Liver (tissue), 9 donors: Measurements from ENCODE around the gene MAP4K4. TPM values are rescaled to one million over a fixed set of nuclear protein-coding genes. Genes with fewer than 3 reads are reported as not detected.

Source experiments
- DNase-seq: peaks from one replicate; pipeline ENCODE4 v3.0.0-alpha.2; 2017; ENCODE audit warnings: low spot score
- H3K27ac ChIP-seq, 2 donors: one replicate each; pipeline ENCODE4 v1.7.0; 2013; ENCODE audit warnings: inconsistent platforms in 2 of 2, low read length in 2 of 2, control low read depth in 1 of 2, low read depth in 1 of 2, mild to moderate bottlenecking in 1 of 2
- H3K27me3 ChIP-seq, 4 donors: one replicate each; pipeline versions ENCODE4 v1.6.1 to v1.7.0; 2013; ENCODE audit warnings: low read length in 3 of 4, inconsistent platforms in 1 of 4, mild to moderate bottlenecking in 1 of 4, moderate library complexity in 1 of 4; ENCODE audit not compliant: control insufficient read depth in 4 of 4, insufficient read depth in 4 of 4
- H3K36me3 ChIP-seq, 4 donors: one replicate each; pipeline versions ENCODE4 v1.6.1 to v1.7.0; 2013; ENCODE audit warnings: low read length in 3 of 4, mild to moderate bottlenecking in 3 of 4, low read depth in 1 of 4, moderate library complexity in 1 of 4; ENCODE audit not compliant: control insufficient read depth in 4 of 4, insufficient read depth in 3 of 4
- H3K4me1 ChIP-seq, 4 donors: one replicate each; pipeline versions ENCODE4 v1.6.1 to v1.7.0; 2013; ENCODE audit warnings: low read length in 3 of 4, mild to moderate bottlenecking in 3 of 4, moderate library complexity in 1 of 4; ENCODE audit not compliant: control insufficient read depth in 4 of 4, insufficient read depth in 4 of 4
- H3K4me3 ChIP-seq, 3 donors: one replicate each; pipeline versions ENCODE4 v1.6.1 to v1.7.0; 2013; ENCODE audit warnings: low read length in 3 of 3, control low read depth in 1 of 3, low read depth in 1 of 3, mild to moderate bottlenecking in 1 of 3
- H3K9ac ChIP-seq, 2 donors: one replicate each; pipeline ENCODE4 v1.7.0; 2013; ENCODE audit warnings: low read length in 2 of 2, mild to moderate bottlenecking in 2 of 2, moderate library complexity in 2 of 2, control low read depth in 1 of 2, low read depth in 1 of 2
- H3K9me3 ChIP-seq, 4 donors: one replicate each; pipeline versions ENCODE4 v1.6.1 to v1.7.0; 2013; ENCODE audit warnings: low read length in 3 of 4; ENCODE audit not compliant: control insufficient read depth in 4 of 4
- EGR1 ChIP-seq, 2 donors: IDR thresholded peaks; 2 replicates each; pipeline ENCODE4 v1.6.1; 2016 to 2018; ENCODE audit warnings: antibody characterized with exemption in 2 of 2, low read depth in 2 of 2
- FOXA2 ChIP-seq: IDR thresholded peaks from 2 replicates; pipeline ENCODE4 v1.6.1; 2016; ENCODE audit warnings: antibody characterized with exemption
- GABPA ChIP-seq, 2 donors: IDR thresholded peaks in 1 of 2; conservative IDR thresholded peaks in 1 of 2; 2 replicates each; pipeline ENCODE4 v1.6.1; 2016; ENCODE audit warnings: antibody characterized with exemption in 2 of 2, mild to moderate bottlenecking in 1 of 2, moderate library complexity in 1 of 2
- HNF4A ChIP-seq, 2 donors: conservative IDR thresholded peaks; 2 replicates each; pipeline ENCODE4 v1.6.1; 2016; ENCODE audit warnings: antibody characterized with exemption in 2 of 2, mild to moderate bottlenecking in 2 of 2
- JUND ChIP-seq, 2 donors: IDR thresholded peaks; 2 replicates each; pipeline ENCODE4 v1.6.1; 2016; ENCODE audit warnings: antibody characterized with exemption in 2 of 2
- MAX ChIP-seq: IDR thresholded peaks from 2 replicates; pipeline ENCODE4 v1.6.1; 2016; ENCODE audit warnings: antibody characterized with exemption
- RAD21 ChIP-seq, 2 donors: IDR thresholded peaks; 2 replicates each; pipeline ENCODE4 v1.6.1; 2016; ENCODE audit warnings: antibody characterized with exemption in 2 of 2, mild to moderate bottlenecking in 2 of 2
- REST ChIP-seq: IDR thresholded peaks from 2 replicates; pipeline ENCODE4 v1.6.1; 2016; ENCODE audit warnings: antibody characterized with exemption, mild to moderate bottlenecking
- RXRA ChIP-seq, 2 donors: IDR thresholded peaks; 2 replicates each; pipeline ENCODE4 v1.6.1; 2017 to 2018; ENCODE audit warnings: antibody characterized with exemption in 2 of 2, mild to moderate bottlenecking in 1 of 2
- TAF1 ChIP-seq: conservative IDR thresholded peaks from 2 replicates; pipeline ENCODE4 v1.6.1; 2016; ENCODE audit warnings: antibody characterized with exemption, mild to moderate bottlenecking
- YY1 ChIP-seq: IDR thresholded peaks from 2 replicates; pipeline ENCODE4 v1.6.1; 2016; ENCODE audit warnings: antibody characterized with exemption, mild to moderate bottlenecking
- WGBS: extraction: QIAGEN DNeasy Blood & Tissue Kit; methylation state at CpG from one replicate; pipeline ENCODE4 v1.1.7; 2013; 5-methylcytosine and 5-hydroxymethylcytosine counted together
- polyA plus RNA-seq, 2 donors: library from polyadenylated mRNA; stranded (reverse) in 1 of 2; unstranded in 1 of 2; fragments of 200-250 nt in 1 of 2; fragments of >200 nt in 1 of 2; fragmentation: Nextera tagmentation in 1 of 2; extraction: Ambion mirVana in 1 of 2; gene quantifications; one replicate each; pipeline versions ENCODE4 v1.2.1 to v1.2.3, GENCODE V29; 2013 to 2015
- total RNA-seq, 2 donors: library from RNA; depleted of rRNA; stranded (reverse); fragments of >200 nt; gene quantifications; one replicate each; pipeline ENCODE4 v1.2.3, GENCODE V29; 2014
- TF ChIP-seq, protein P1 (sequence below): IDR thresholded peaks from 2 replicates; pipeline ENCODE4 v1.6.1; 2016; ENCODE audit warnings: antibody characterized with exemption
- TF ChIP-seq, protein P2 (sequence below): fragments of 150-350 bp; IDR thresholded peaks from 2 replicates; pipeline ENCODE4 v1.5.1; 2017; ENCODE audit warnings: improper control_type of control experiment, low read depth, low read length; ENCODE audit not compliant: missing input control
- TF ChIP-seq, protein P3 (sequence below): IDR thresholded peaks from 2 replicates; pipeline ENCODE4 v1.6.1; 2016; ENCODE audit warnings: antibody characterized with exemption
- donor health status: healthy.
- donor health status: healthy.
- donor health status: healthy.
- donor health status: healthy.
- donor health status: healthy.

MAP4K4 gene
- total and polyA plus RNA-seq, 4 donors: 9.1 to 40.0 (median 23.6) TPM

- no peak overlapping the region for H3K9ac ChIP-seq
- no peak for DNase-seq
- no peaks in the 10 kb centered on the region for H3K27me3 ChIP-seq
- WGBS: 96% methylated on average over 3 of the region's 3 CpGs
- peaks cover 6 to 29% (median 22%) of the 10 kb centered on the region in 4 donors for H3K4me1 ChIP-seq
- H3K9me3 ChIP-seq: no peaks in the 10 kb centered on the region
- no peak overlapping the region for H3K27ac ChIP-seq
- TF ChIP-seq FOXA2: no peak
- no peak for TF ChIP-seq TAF1
- TF ChIP-seq, protein P1, sequence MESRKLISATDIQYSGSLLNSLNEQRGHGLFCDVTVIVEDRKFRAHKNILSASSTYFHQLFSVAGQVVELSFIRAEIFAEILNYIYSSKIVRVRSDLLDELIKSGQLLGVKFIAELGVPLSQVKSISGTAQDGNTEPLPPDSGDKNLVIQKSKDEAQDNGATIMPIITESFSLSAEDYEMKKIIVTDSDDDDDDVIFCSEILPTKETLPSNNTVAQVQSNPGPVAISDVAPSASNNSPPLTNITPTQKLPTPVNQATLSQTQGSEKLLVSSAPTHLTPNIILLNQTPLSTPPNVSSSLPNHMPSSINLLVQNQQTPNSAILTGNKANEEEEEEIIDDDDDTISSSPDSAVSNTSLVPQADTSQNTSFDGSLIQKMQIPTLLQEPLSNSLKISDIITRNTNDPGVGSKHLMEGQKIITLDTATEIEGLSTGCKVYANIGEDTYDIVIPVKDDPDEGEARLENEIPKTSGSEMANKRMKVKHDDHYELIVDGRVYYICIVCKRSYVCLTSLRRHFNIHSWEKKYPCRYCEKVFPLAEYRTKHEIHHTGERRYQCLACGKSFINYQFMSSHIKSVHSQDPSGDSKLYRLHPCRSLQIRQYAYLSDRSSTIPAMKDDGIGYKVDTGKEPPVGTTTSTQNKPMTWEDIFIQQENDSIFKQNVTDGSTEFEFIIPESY: no peak
- TF ChIP-seq HNF4A (conservative IDR thresholded peaks at IDR 0.05): no peak
- no peak for TF ChIP-seq YY1
- TF ChIP-seq, protein P2, sequence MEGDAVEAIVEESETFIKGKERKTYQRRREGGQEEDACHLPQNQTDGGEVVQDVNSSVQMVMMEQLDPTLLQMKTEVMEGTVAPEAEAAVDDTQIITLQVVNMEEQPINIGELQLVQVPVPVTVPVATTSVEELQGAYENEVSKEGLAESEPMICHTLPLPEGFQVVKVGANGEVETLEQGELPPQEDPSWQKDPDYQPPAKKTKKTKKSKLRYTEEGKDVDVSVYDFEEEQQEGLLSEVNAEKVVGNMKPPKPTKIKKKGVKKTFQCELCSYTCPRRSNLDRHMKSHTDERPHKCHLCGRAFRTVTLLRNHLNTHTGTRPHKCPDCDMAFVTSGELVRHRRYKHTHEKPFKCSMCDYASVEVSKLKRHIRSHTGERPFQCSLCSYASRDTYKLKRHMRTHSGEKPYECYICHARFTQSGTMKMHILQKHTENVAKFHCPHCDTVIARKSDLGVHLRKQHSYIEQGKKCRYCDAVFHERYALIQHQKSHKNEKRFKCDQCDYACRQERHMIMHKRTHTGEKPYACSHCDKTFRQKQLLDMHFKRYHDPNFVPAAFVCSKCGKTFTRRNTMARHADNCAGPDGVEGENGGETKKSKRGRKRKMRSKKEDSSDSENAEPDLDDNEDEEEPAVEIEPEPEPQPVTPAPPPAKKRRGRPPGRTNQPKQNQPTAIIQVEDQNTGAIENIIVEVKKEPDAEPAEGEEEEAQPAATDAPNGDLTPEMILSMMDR: no peak
- no peak overlapping the region for H3K4me3 ChIP-seq
- H3K36me3 ChIP-seq: no peaks in the 10 kb centered on the region
Observed at GRCh38 chr2:101692766-101693165, 4.7 kb upstream of the MAP4K4 start.

- Histone ChIP-seq H3K9me3 (no peaks in the 10 kb centered on the region), H3K4me1 (peaks cover 6 to 33% (median 24%) of the 10 kb centered on the region in 4 donors), H3K9ac (no peak overlapping the region), H3K27me3 (no peaks in the 10 kb centered on the region), H3K4me3 (no peak overlapping the region), H3K27ac (no peak overlapping the region), H3K36me3 (no peaks in the 10 kb centered on the region)
- no peak for DNase-seq
- WGBS: 95% methylated on average over 3 of the region's 3 CpGs
- TF ChIP-seq EGR1 (IDR thresholded peaks at IDR 0.05; ENCODE audit: low read depth in 2 of 2) (no peak), GABPA (IDR thresholded peaks at IDR 0.05 in 1 of 2, conservative IDR thresholded peaks at IDR 0.05 in 1 of 2) (no peak), JUND (IDR thresholded peaks at IDR 0.05) (no peak), MAX (no peak), REST (no peak), RAD21 (IDR thresholded peaks at IDR 0.05) (no peak), RXRA (IDR thresholded peaks at IDR 0.05) (no peak)
- TF ChIP-seq, protein P3, sequence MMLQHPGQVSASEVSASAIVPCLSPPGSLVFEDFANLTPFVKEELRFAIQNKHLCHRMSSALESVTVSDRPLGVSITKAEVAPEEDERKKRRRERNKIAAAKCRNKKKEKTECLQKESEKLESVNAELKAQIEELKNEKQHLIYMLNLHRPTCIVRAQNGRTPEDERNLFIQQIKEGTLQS: no peak
- TF ChIP-seq, protein P1: no peak
Observed at GRCh38 chr2:101693991-101694588, 3.4 kb upstream of the MAP4K4 start.
